GM19239 (cell line): ENCODE results near the gene SNX27.
A peak's percentile ranks its signal among the peaks of the same experiment; 100 is the strongest.
"Not testable (repeated sequence)": the region's sequence is repeated elsewhere in the genome, so short reads cannot be mapped to it uniquely, and the experiment has no call there.

ENCODE experiments used
- DNase-seq: peaks from one replicate; pipeline ENCODE4 v3.0.0; 2011; ENCODE audit warnings: low spot score; ENCODE audit not compliant: insufficient read length
- FAIRE-seq: peaks from 2 replicates; lab custom pipeline; 2011; peaks lifted over from hg19 to GRCh38; lab: Jason Lieb, UNC

SNX27 gene

DNA sequence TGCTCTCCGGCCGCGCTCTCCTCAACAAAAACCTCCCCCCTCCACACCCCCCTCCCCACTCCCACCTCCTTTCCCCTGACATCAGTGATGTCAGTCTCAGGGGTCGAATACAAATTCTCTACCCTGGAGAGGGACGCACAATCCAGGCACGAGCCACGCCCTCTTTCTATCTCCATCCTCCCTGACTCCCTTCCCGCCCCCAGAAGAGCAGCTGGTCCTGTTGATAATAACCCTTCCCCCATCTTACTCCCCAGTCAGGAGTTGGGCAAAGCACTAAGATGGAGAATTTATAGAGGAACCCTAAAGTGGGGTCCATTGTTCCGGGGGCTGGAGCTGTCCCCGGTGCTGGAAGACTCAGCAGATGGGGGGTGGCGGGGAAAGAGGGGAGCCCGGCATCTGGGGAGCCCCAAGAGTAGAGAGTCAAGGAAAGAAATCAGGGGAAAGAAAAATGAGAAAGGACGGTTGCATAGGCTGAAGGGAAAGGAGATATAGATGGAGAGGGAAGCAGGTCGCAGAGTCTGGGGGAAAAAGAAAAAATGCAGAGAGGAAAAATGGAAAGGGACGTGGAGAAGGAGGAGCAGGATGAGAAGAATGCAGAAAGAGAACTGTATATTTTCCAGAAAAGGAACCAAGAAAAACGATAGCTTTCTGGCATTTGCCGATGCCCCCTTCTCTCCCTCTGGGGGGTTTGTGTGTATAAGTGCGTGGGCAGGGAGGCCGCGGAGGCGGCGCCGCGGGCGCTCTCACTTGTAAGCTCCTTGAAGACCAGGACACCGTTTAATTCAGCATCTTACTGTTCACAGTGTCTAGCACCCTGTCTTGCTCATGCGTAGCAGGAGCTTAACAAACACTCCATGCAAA lies 105.2 kb downstream of the SNX27 start, which contains the start of gene CELF3:
Gene CELF3 (minus strand): TSS at position 33 of the 861 bp plus-strand sequence. CDS start 783 bp downstream, outside the sequence.
- no peak for FAIRE-seq

DNA sequence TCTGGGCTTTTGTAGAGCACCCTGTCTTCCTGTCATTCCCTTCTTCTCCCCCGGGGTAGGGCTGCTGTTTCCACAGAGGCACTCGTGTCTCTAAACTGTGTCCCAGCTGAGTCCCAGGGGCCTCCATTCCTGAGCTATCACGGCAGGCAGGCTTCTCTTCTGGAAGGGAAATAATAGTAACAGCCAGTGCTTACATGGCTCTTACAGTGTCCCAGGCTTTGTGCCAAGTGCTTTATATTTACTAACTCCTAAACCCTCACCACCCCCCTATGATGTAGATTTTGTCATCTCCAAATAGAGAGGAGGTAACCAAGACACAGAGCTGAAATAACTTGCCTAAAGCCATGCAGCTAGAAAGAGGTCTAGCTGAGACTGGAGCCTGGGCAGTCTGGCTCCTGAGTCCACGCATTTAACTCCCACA lies 106.2 kb downstream of the SNX27 start:
- no peak for FAIRE-seq
- no peak for DNase-seq

More for the DNA sequence above, 105.2 kb downstream of the SNX27 start, which contains the start of gene CELF3:
- peak; percentile 29 for DNase-seq

GRCh38 chr1:151718666-151719065 lies 106.8 kb downstream of the SNX27 start:
- DNase-seq (no peak), FAIRE-seq (no peak)

- DNase-seq (no peak), FAIRE-seq (no peak)
These were observed 108.3 kb downstream of the SNX27 start for GRCh38 chr1:151720125-151720524.

DNA sequence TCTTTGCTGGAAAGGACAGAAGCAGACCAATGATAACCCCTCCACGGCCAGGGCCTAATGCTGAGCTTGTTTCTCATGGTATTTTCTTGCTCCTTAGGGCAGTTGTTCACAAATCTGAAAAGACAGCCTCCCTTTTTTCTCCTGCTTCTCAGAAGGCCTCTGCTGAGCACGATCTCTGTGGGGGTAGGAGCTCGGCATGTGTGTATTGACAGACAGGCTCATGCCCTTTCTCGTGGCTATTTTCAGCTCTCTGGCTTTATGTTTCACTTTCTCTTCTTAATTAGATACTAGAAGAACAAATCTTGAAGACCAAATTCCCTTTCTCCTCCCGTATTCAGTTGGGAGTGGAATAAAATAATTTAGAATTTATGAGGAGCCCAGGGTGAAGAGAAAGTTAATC lies 108.7 kb downstream of the SNX27 start:
- peak; percentile 84 for FAIRE-seq

DNA sequence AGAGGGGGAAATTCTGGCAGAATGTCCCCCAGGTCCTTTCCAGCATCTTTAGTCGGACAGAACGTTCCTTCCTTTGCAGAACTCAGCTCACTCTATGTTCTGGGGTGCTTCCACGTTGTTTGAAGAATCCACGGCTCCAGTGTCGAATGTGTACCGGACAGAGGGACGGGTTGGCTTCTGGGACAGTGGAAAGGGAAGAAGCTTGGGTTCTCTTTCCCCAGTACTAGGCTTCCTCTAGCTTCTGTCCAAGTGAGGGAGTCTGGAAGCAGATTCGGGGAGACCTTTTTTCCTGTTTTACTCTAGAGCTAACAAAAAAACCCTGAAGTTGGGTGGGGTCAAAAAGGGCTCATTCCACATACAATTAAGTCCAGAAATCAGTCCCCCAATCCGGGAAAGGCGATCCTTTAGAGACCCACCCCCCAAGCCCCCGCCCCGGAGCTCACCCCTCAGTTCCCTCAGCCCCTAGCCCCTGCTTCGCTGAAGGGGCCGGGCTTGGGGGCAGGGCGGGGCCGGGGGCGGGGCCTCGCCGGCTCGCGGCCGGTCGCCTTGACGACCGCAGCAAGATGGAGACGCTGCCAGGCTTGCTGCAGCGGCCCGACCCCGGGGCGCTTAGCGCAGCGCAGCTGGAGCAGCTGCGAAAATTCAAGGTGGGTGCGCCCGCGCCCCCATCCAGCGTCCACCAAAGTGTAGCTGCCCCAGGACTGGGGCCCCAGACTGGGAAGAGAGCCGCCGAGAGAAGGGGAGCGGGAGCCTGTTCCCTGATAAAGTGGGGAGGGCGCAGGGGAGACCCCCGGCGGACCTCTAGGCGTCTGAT lies 109.3 kb downstream of the SNX27 start, which contains the start of gene RIIAD1:
Gene RIIAD1 (plus strand): TSS at position 549 of the 814 bp plus-strand sequence. CDS start 15 bp downstream, at position 564.
- peak; percentile 90 for DNase-seq
- peak; percentile 48 for FAIRE-seq

More for the DNA sequence above, 108.7 kb downstream of the SNX27 start:
- DNase-seq = peak; percentile 70

- DNase-seq (no peak), FAIRE-seq (no peak)
These were observed 110.1 kb downstream of the SNX27 start for GRCh38 chr1:151721788-151722510.

DNA sequence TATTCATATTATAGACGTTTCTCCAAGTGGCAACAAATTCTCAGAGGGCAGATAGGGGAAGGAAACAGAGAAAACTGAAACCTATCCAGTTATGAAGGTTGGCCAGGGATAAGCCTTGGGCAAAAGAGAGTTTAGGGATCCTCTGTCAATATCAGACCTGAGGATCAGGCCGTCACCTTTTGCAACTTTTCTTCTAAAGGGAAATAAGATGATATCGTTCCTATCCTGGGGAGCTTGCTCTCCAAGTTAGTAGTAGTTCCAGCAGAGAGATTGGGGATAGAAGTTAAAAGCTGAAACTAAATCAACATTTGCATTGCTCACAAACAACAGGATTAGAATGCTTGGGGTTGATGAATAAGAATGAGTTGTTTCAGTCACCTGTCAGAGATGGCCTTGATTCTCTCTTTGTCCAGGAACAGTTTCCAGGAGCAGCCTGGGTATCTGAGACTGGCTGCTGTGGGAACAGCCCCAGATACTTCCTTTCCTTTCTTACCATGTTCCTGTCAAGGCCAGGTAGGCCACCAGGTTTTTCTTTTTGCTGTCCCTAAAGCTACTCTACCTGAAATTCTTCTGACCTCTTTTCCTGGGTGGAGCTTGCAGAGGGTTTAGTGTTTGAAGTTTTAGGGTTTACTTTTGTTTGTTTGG lies 112.0 kb downstream of the SNX27 start:
- DNase-seq (no peak), FAIRE-seq (no peak)

- FAIRE-seq (no peak), DNase-seq (no peak)
These were observed 116.6 kb downstream of the SNX27 start for GRCh38 chr1:151728151-151729054.

DNA sequence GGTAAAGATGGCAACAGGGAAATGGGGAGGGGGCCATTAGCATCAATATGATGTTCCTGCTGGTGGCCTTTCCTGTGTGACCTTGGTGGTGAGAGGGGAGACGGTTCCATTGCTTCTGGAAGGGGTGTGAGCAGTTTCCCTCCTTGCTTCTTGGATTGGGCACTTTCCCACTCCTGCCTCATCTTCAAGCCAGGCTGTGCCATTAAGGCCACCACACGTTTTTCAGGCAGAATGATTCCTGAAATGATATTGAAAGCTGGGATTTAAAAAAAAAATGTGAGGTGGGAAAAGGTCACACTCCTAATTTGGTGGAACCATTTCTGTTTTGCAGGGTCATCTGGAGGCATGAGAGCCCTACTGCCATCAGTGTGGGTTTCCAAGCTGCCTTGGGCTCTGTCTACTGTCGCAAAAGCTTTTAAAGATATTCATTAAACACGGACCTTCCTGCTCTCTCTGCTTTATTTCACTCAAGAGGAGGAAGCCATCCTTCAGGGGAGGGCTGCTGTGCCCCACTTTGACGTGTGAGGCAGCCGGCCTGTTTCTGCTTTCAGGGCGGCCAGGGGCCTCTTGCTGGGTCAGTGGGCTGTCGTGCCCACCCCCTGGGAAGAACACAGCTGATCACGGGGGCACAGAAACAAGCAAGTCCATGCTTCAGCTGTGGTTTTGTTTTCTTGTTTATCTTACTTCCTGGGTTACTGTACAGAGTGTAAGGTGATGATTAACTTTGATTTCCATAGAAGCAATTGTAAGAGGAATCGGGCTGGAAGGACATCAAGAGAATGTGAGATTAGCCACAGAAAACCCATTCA lies 117.5 kb downstream of the SNX27 start:
- DNase-seq = no peak
- FAIRE-seq = no peak

DNA sequence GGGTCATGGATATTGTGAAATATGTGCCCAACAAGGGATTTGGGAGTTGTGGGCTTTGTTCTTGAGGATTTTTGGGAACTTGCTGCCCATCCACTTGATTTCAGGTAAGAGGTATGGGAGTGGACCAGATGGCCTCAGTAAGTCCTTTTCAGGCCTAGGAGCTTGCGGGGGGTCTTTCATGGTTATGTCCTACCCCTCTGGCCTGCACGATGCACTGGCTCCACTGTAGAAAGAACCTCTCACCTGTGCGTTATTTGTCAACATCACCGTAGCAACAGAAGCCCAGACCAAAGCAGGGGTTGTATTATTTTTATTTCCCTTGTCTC lies 118.1 kb downstream of the SNX27 start:
- DNase-seq (no peak), FAIRE-seq (no peak)

GRCh38 chr1:151733126-151733525 lies 121.3 kb downstream of the SNX27 start:
- DNase-seq = no peak
- FAIRE-seq = no peak

GRCh38 chr1:151733995-151734394 lies 122.1 kb downstream of the SNX27 start:
- not testable (repeated sequence) for DNase-seq, FAIRE-seq

DNA sequence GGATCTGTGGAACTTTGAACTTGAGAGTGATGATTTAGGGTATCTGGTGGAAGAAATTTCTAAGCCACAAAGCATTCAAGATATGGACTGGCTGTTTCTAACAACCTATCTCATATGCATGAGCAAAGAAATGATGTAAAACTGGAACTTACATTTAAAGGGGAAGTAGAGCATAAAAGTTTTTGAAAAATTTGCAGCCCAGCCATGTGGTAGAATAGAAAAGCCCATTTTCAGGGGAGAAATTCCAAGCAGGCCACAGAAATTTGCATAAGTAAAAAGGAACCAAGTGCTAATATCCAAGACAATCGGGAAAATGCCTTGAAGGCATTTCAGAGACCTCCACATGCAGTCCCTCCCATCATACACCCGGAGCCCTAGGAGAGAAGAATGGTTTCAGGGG lies 125.2 kb downstream of the SNX27 start:
- DNase-seq (no peak), FAIRE-seq (no peak)

DNA sequence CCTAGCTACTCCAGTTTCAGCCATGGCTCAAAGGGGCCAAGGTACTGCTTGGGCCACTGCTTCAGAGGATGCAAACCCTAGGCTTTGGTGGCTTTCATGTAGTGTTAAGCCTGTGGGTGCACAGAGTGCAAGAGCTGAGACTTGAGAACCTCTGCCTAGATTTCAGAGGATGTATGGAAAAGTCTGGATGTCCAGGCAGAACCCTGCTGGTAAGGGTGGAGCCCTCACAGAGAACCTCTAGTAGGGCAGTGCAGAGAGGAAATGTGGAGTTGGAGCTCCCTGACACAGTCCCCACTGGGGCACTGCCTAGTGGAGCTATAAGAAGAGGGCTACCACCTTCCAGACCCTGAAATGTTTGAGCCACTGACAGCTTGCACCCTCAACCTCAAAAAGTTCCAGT lies 125.6 kb downstream of the SNX27 start:
- no peak for DNase-seq
- no peak for FAIRE-seq

- FAIRE-seq (no peak), DNase-seq (no peak)
These were observed 127.9 kb downstream of the SNX27 start for GRCh38 chr1:151739590-151740355.

GRCh38 chr1:151741516-151741915 lies 129.7 kb downstream of the SNX27 start:
- FAIRE-seq (no peak), DNase-seq (no peak)
